ENCODE results near the gene TBC1D1.

DNA sequence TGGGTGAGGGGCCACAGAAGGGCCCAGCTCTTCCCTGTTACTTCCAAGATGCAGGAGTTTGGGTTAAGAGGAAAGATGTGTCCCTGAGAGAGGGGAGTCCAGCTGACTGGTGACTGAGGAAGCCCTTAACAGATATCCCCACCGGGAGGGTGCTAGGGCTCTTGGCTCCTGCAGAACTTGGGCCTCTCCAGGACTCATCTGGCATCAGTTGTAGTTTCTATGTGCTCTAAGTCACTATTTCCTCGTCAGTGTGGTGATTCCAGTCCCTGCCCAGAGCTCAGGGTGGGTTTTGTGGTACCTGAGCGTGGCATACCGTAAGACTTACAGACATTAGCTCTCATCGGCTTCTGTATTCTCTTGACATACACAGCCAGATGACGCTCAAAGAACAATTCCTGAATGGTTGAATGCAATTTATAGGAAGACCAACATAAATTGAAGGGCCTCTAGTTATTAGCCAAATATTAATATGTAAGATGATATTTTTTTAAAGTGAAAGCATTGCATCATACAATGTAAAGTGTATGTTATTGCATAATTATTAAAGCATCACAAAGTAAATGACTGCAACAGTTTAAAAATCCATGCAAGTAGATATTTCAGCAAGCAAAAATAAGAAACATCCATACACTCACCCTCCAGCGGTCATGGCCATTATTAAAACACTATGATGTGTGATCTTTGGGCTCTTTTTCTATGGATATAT is 264.9 kb downstream of the TBC1D1 start:
- TF ChIP-seq, protein P1, sequence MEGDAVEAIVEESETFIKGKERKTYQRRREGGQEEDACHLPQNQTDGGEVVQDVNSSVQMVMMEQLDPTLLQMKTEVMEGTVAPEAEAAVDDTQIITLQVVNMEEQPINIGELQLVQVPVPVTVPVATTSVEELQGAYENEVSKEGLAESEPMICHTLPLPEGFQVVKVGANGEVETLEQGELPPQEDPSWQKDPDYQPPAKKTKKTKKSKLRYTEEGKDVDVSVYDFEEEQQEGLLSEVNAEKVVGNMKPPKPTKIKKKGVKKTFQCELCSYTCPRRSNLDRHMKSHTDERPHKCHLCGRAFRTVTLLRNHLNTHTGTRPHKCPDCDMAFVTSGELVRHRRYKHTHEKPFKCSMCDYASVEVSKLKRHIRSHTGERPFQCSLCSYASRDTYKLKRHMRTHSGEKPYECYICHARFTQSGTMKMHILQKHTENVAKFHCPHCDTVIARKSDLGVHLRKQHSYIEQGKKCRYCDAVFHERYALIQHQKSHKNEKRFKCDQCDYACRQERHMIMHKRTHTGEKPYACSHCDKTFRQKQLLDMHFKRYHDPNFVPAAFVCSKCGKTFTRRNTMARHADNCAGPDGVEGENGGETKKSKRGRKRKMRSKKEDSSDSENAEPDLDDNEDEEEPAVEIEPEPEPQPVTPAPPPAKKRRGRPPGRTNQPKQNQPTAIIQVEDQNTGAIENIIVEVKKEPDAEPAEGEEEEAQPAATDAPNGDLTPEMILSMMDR (conservative IDR thresholded peaks at IDR 0.05 in 1 of 2, IDR thresholded peaks at IDR 0.05 in 1 of 2; ENCODE audit: low read depth in 1 of 2, low read length in 2 of 2): no peak
- no peak for TF ChIP-seq EZH2 (IDR thresholded peaks at IDR 0.05; ENCODE audit: low read length, missing control alignments)
